ENCODE measurements around the gene AFAP1L1. TPM values are rescaled to one million over a fixed set of nuclear protein-coding genes. Genes with fewer than 3 reads are reported as not detected.

Gene AFAP1L1
- total RNA-seq, 2 experiments from 2014 or later: 0.18 to 0.55 TPM

DNA sequence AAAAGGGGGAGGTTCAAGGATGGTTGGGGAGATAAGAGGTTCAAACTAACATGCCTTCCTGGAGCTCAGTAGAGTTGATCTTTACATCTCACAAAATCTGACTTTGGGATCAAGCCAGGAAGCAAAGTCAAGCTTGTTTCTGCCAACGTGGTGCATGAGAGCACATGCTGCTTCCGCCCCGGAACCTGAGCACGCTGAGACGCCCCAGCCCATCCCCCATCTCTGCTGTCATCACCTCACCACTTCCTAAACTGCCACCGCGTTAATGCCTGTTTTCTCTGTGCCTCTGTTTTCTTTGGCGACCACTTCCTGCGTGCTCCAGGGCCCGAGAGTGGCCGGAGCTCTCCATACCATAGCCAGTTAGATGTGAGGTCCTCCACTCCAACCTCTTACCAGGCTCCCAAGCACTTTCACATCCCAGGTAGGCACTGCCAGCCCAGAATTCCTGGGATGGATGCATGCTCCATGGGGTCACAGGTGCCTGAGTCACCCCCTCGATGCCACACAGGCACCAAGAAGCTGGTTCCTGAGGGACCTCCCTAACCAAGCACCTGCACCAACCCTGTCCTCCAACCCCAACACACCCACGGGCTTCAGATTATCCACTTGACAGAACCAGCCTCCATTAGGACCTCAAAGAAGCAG lies 31.2 kb upstream of the AFAP1L1 start:
- DNase-seq (peak; percentile 91), ATAC-seq (peak; percentile 95)
- Mint-ChIP-seq H3K4me3 (peak overlapping the region; percentile 34), H3K9me3 (ENCODE audit: low read depth) (no peaks in the 10 kb centered on the region), H3K4me1 (peaks cover 32% of the 10 kb centered on the region), H3K27me3 (no peaks in the 10 kb centered on the region), H3K27ac (peak overlapping the region; percentile 91), H3K36me3 (ENCODE audit: low read depth) (peaks cover 3% of the 10 kb centered on the region)
- CTCF ChIA-PET: interaction anchor here (0.7 to 0.9 kb wide), 3 partner anchors 59 to 132 kb away, joined by 3 to 5 read pairs (median 4); partner anchors contain the start of gene ABLIM3
- POLR2A ChIA-PET: no interaction called here
- intact Hi-C loops (cut with DNase I, micrococcal nuclease): loop anchor here in 1 of 2 experiments (1.0 kb wide), 1 partner anchor 531 kb away; no protein-coding TSS in a partner anchor

DNA sequence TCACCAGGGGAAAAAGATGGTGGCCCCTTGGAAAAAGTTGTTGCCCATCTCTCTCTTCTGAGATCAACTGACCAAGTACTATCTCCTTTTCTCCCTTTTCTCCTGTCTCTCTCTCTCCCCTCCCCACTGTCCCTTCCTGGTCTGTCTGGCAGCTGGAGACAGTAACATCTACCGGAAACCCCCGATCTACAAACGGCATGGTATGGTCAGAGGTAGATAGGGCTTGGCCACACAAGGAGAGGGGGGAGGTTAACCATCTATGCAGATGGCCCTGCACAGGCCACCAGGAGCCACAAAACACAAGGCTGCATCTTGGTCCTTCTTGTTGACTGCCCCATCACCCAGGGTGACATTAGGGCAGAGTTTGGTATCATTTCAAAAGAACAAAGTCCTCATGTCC lies 29.3 kb upstream of the AFAP1L1 start:
- H3K36me3 Mint-ChIP-seq (ENCODE audit: low read depth): peaks cover 3% of the 10 kb centered on the region
- DNase-seq: no peak
- H3K27me3 Mint-ChIP-seq: no peaks in the 10 kb centered on the region
- no peak overlapping the region for H3K4me3 Mint-ChIP-seq
- intact Hi-C loops (cut with DNase I, micrococcal nuclease): no loop called here
- ATAC-seq: no peak
- POLR2A ChIA-PET: no interaction called here
- H3K9me3 Mint-ChIP-seq (ENCODE audit: low read depth): no peaks in the 10 kb centered on the region
- H3K4me1 Mint-ChIP-seq: peaks cover 32% of the 10 kb centered on the region
- CTCF ChIA-PET: no interaction called here
- no peak overlapping the region for H3K27ac Mint-ChIP-seq

DNA sequence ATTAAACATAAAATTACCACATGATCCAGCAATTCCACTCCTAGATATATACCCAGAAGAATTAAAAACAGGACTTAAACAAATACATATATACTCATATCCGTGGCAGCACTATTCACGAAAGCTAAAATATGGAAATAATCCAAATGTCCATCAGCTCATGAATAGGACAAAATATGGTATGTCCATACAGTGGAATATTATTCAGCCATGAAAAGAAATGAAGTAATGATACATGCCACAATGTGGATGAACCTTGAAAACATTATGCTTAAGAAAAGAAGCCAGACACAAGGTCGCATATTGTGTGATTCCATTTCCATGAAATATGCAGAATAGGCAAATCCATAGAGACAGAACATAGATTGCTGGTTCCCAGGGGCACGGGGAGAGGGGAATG lies 24.8 kb upstream of the AFAP1L1 start:
- intact Hi-C loops (cut with DNase I, micrococcal nuclease): no loop called here
- Mint-ChIP-seq H3K27me3 (no peaks in the 10 kb centered on the region), H3K9me3 (ENCODE audit: low read depth) (no peaks in the 10 kb centered on the region), H3K4me3 (no peak overlapping the region), H3K27ac (no peak overlapping the region), H3K36me3 (ENCODE audit: low read depth) (no peaks in the 10 kb centered on the region), H3K4me1 (peaks cover 6% of the 10 kb centered on the region)
- no peak for ATAC-seq
- no peak for DNase-seq
- ChIA-PET CTCF (interaction anchor here (0.6 kb wide), 1 partner anchor 12 kb away, joined by 3 read pairs; no protein-coding TSS in a partner anchor), POLR2A (no interaction called here)

DNA sequence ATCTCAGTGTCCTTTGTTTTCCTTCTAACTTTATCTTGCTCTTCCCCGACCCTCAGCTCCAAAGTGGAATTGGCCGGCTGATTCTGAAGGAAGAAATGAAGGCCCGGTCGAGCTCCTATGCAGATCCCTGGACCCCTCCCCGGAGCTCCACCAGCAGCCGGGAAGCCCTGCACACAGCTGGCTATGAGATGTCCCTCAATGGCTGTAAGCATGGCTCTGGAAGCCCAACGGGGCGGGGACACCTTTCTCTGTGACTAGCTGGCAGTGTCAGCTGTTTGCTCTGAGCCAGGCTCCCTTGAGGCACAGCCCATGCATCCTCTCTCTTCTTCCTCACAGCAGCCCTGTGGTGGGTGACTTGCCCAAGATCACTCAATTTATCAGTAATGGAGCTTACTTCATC lies 23.9 kb upstream of the AFAP1L1 start:
- intact Hi-C loops (cut with DNase I, micrococcal nuclease): no loop called here
- Mint-ChIP-seq H3K27me3 (no peaks in the 10 kb centered on the region), H3K9me3 (ENCODE audit: low read depth) (no peaks in the 10 kb centered on the region), H3K27ac (no peak overlapping the region), H3K36me3 (ENCODE audit: low read depth) (no peaks in the 10 kb centered on the region), H3K4me3 (no peak overlapping the region), H3K4me1 (no peaks in the 10 kb centered on the region)
- ATAC-seq (no peak), DNase-seq (no peak)
- POLR2A ChIA-PET: no interaction called here
- CTCF ChIA-PET: interaction anchor here (0.6 to 1.3 kb wide), 3 partner anchors 17 to 176 kb away, joined by 3 to 7 read pairs (median 3); partner anchors contain the start of gene ABLIM3

DNA sequence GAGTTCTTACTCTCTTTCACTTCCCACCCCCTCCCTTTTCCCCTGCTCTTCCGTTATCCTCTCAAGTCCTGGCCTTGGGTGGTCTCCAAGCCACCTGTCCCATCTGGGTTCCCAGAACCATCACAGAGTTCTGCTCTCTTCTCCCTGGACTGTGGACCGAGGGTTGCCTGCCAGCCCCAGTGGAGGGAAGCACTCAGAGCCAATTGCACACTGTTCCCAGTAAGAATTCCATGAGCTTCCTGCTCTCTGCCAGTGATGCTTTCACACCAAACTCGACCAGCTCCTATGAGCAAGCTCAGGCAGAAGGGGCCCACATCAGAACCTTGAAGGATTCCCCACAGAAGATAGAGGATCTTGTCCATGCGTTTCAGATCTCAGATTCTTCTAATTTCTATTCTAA lies 20.1 kb upstream of the AFAP1L1 start:
- intact Hi-C loops (cut with DNase I, micrococcal nuclease): no loop called here
- peaks cover 2% of the 10 kb centered on the region for H3K9me3 Mint-ChIP-seq (ENCODE audit: low read depth)
- H3K36me3 Mint-ChIP-seq (ENCODE audit: low read depth): no peaks in the 10 kb centered on the region
- H3K27me3 Mint-ChIP-seq: no peaks in the 10 kb centered on the region
- H3K4me3 Mint-ChIP-seq: no peak overlapping the region
- CTCF ChIA-PET: no interaction called here
- ATAC-seq: no peak
- H3K4me1 Mint-ChIP-seq: no peaks in the 10 kb centered on the region
- POLR2A ChIA-PET: no interaction called here
- H3K27ac Mint-ChIP-seq: no peak overlapping the region
- no peak for DNase-seq

DNA sequence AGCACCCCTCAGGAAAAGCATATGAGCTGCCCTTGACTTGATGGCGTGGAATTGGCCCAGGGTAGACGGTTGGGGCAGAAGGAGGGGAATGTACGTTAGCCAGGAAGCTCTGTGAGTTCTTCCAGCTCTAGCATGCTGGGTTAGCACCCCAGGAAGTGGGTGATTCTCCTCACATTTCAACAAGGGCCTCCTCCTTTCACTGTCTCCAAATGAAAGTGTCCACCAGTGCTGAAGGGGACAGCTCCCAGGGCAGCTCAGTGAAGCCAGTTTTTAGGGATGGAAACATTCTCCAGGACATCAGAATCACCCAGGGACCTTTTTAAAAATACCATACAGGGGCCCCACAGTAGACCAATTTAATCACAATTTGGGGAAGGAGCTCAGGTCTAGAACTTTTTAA lies 17.2 kb upstream of the AFAP1L1 start:
- no peak overlapping the region for H3K27ac Mint-ChIP-seq
- no peak for ATAC-seq
- H3K36me3 Mint-ChIP-seq (ENCODE audit: low read depth): no peaks in the 10 kb centered on the region
- peaks cover 2% of the 10 kb centered on the region for H3K9me3 Mint-ChIP-seq (ENCODE audit: low read depth)
- H3K4me3 Mint-ChIP-seq: no peak overlapping the region
- ChIA-PET POLR2A (no interaction called here), CTCF (interaction anchor here (0.7 to 1.5 kb wide), 5 partner anchors 9 to 342 kb away, joined by 3 to 4 read pairs (median 3); no protein-coding TSS in a partner anchor)
- DNase-seq: no peak
- intact Hi-C loops (cut with DNase I, micrococcal nuclease): no loop called here
- no peaks in the 10 kb centered on the region for H3K27me3 Mint-ChIP-seq
- H3K4me1 Mint-ChIP-seq: no peaks in the 10 kb centered on the region

DNA sequence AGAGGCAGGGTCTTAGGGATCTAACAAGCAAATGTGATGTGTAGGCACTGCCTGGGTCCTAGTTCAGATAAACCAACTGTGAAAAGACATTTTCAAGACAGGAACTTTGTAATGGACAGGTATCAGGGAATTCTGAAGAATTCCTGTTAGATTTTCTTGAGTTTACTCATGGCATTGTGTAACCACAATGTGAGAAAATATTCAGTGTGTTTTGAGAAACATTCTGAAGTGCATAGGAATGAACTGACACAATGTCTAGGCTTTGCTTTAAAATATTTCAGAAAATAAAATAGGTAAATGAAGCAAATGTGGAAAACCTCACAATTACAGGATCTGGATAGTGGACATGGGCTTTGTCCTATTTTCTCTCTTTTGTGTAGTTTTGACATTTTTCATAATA lies 15.2 kb upstream of the AFAP1L1 start:
- no peak overlapping the region for H3K27ac Mint-ChIP-seq
- no peaks in the 10 kb centered on the region for H3K27me3 Mint-ChIP-seq
- DNase-seq: no peak
- intact Hi-C loops (cut with DNase I, micrococcal nuclease): no loop called here
- no peaks in the 10 kb centered on the region for H3K4me1 Mint-ChIP-seq
- ATAC-seq: no peak
- peaks cover 2% of the 10 kb centered on the region for H3K9me3 Mint-ChIP-seq (ENCODE audit: low read depth)
- H3K4me3 Mint-ChIP-seq: no peak overlapping the region
- POLR2A ChIA-PET: no interaction called here
- no peaks in the 10 kb centered on the region for H3K36me3 Mint-ChIP-seq (ENCODE audit: low read depth)
- CTCF ChIA-PET: interaction anchor here (1.1 kb wide), 1 partner anchor 115 kb away, joined by 4 read pairs; the partner anchor contains the start of gene ABLIM3

DNA sequence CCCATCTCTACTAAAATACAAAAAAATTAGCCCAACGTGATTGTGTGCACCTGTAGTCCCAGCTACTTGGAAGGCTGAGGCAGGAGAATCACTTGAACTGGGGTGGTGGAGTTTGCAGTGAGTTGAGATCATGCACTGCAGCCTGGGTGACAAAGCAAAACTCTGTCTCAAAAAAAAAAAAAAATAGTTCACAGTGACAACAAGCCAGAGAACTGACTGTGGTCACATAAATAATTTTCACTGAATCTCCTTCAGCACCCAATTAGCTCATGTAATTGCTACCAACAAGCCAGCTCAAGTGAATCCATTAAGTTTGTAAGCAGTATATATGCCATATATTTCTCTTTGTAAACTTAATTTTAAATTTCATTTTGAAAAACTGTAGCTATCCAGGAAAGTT lies 14.5 kb upstream of the AFAP1L1 start:
- Mint-ChIP-seq H3K27ac (no peak overlapping the region), H3K27me3 (no peaks in the 10 kb centered on the region), H3K4me1 (no peaks in the 10 kb centered on the region), H3K4me3 (no peak overlapping the region), H3K9me3 (ENCODE audit: low read depth) (peaks cover 2% of the 10 kb centered on the region), H3K36me3 (ENCODE audit: low read depth) (no peaks in the 10 kb centered on the region)
- ATAC-seq (no peak), DNase-seq (no peak)
- POLR2A ChIA-PET: no interaction called here
- intact Hi-C loops (cut with DNase I, micrococcal nuclease): no loop called here
- CTCF ChIA-PET: interaction anchor here (0.6 to 1.1 kb wide), 3 partner anchors 12 to 299 kb away, joined by 4 to 6 read pairs (median 6); partner anchors contain the start of gene ABLIM3

DNA sequence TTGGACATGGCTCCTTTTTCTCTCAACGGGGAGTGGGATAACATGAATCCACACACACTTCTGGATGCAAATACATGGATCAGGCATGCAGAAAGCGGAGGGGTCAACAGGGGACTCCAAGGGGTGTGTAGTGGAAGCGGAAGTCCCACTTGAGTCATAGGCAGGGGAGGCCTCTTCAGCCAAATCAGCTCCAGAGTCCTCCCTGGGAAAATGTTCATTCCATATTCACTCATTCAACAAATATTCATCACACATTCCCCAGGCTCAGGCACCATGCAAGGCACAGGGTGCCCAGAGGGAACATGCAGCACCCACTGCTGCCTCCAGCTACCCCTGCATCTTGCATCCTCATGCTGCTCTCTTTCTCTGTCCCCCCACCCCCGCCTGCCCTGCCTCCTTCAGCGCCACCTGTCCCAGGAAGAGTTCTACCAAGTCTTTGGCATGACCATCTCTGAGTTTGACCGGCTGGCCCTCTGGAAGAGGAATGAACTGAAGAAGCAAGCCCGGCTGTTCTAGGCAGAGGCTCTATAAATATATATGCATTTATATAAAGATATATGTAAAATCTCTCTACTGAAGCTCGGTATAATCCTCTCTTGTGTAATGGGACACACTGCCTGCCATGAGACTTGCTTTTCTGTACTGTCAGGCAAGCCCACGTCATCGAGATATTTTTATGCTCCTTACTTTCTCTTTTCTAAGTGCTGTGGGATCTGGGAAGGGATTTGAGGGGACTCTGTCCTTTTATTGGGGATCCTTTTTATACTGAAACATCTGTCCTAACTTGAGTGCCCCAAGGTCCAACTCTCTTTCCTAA lies 13.6 kb upstream of the AFAP1L1 start:
- H3K27me3 Mint-ChIP-seq: no peaks in the 10 kb centered on the region
- peaks cover 2% of the 10 kb centered on the region for H3K9me3 Mint-ChIP-seq (ENCODE audit: low read depth)
- DNase-seq (no peak), ATAC-seq (no peak)
- no peak overlapping the region for H3K4me3 Mint-ChIP-seq
- H3K27ac Mint-ChIP-seq: no peak overlapping the region
- no peaks in the 10 kb centered on the region for H3K36me3 Mint-ChIP-seq (ENCODE audit: low read depth)
- CTCF ChIA-PET: interaction anchor here (0.6 kb wide), 1 partner anchor 300 kb away, joined by 6 read pairs; no protein-coding TSS in a partner anchor
- H3K4me1 Mint-ChIP-seq: no peaks in the 10 kb centered on the region
- POLR2A ChIA-PET: no interaction called here
- intact Hi-C loops (cut with DNase I, micrococcal nuclease): no loop called here

DNA sequence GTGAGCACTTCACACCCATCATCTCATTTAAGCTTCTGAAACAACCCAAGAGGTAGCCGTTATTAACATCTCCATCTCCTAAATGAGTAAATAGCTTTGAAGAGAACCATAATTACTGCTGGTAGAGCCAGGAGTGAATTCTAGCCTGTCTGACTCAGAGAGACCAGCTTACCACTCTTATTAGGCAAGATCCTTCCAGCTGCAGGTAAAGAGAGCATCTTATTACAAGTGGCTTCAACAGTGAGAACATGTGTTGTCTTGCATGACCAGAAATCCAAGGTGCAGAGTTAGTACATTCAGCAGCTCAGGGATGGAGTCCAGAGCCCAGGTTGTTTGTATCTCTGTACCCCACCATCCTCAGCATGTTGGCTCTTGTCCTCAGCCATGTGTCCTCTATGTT lies 10.9 kb upstream of the AFAP1L1 start:
- no peak for ATAC-seq
- H3K27me3 Mint-ChIP-seq: no peaks in the 10 kb centered on the region
- intact Hi-C loops (cut with DNase I, micrococcal nuclease): loop anchor here in 1 of 2 experiments (10.0 kb wide), 1 partner anchor 526 kb away; no protein-coding TSS in a partner anchor
- DNase-seq: no peak
- ChIA-PET CTCF (interaction anchor here (0.8 kb wide), 1 partner anchor 9 kb away, joined by 4 read pairs; no protein-coding TSS in a partner anchor), POLR2A (no interaction called here)
- no peak overlapping the region for H3K27ac Mint-ChIP-seq
- H3K36me3 Mint-ChIP-seq (ENCODE audit: low read depth): no peaks in the 10 kb centered on the region
- H3K4me3 Mint-ChIP-seq: no peak overlapping the region
- H3K4me1 Mint-ChIP-seq: peaks cover 7% of the 10 kb centered on the region
- H3K9me3 Mint-ChIP-seq (ENCODE audit: low read depth): no peaks in the 10 kb centered on the region

DNA sequence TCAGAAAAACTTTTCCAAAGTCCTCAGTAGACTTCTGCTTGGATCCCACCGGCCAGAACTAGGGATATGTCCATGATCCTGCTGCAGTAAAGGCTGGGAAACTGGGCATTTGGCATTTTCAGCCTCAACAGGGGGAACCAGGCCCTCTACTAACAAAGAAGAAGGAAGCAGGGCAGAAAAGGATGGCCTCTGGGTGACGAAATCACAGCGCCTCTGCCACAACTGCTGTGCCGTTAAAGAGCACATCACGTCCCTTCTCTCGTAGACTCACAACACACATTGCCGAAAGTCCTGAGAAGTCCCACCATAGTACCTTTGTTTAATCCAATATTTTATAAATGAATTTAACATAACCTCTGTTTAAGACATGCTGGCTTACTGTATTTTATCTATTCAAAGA lies 10.4 kb upstream of the AFAP1L1 start:
- ChIA-PET POLR2A (no interaction called here), CTCF (interaction anchor here (0.6 to 1.3 kb wide), 5 partner anchors 8 to 356 kb away, joined by 3 to 4 read pairs (median 3); no protein-coding TSS in a partner anchor)
- DNase-seq: no peak
- H3K27ac Mint-ChIP-seq: no peak overlapping the region
- no peak overlapping the region for H3K4me3 Mint-ChIP-seq
- H3K4me1 Mint-ChIP-seq: peaks cover 7% of the 10 kb centered on the region
- H3K27me3 Mint-ChIP-seq: no peaks in the 10 kb centered on the region
- no peaks in the 10 kb centered on the region for H3K36me3 Mint-ChIP-seq (ENCODE audit: low read depth)
- no peak for ATAC-seq
- no peaks in the 10 kb centered on the region for H3K9me3 Mint-ChIP-seq (ENCODE audit: low read depth)
- intact Hi-C loops (cut with DNase I, micrococcal nuclease): loop anchor here in 1 of 2 experiments (10.0 kb wide), 1 partner anchor 526 kb away; no protein-coding TSS in a partner anchor

Data from activated CD4-positive, alpha-beta T cell treated with anti-CD3 and anti-CD28 coated beads for 36 hours (primary cell).